Endothelial cell of umbilical vein (primary cell): Measurements from ENCODE around the gene DNAJC8. TPM values are rescaled to one million over a fixed set of nuclear protein-coding genes. Genes with fewer than 3 reads are reported as not detected.

Experiments
- BruUV-seq: library from RNA; stranded (reverse); fragments of 400-500 nt; replicated peaks from 2 replicates; lab custom pipeline; 2021; lab: Mats Ljungman, UMichigan
- CTCF ChIA-PET: fragments of 300-600, 350-600 bp; sonication (Branson Sonifier 250); formaldehyde crosslinking; loops from one replicate; lab custom pipeline; 2021; ENCODE audit warnings: antibody characterized with exemption, inconsistent platforms; lab: Charles Lee
- POLR2A ChIA-PET: fragments of 300-600, 350-600 bp; sonication (Branson Sonifier 250); formaldehyde crosslinking; loops from one replicate; lab custom pipeline; 2021; ENCODE audit warnings: antibody characterized with exemption, inconsistent platforms; lab: Charles Lee
- DNase-seq: peaks from one replicate; pipeline ENCODE4 v3.0.0-alpha.2; 2011; ENCODE audit warnings: low read depth, low spot score
- FAIRE-seq: peaks from 2 replicates; lab custom pipeline; 2011; peaks lifted over from hg19 to GRCh38; lab: Jason Lieb, UNC
- H2AFZ ChIP-seq: 2 replicates; pipeline ENCODE4 v1.6.0; 2012; ENCODE audit warnings: low read depth, low read length, control low read depth, inconsistent platforms
- H3K27ac ChIP-seq: 2 replicates; pipeline ENCODE4 v1.5.1; 2011; ENCODE audit warnings: low read depth, mild to moderate bottlenecking, control low read depth, low read length, moderate library complexity; ENCODE audit not compliant: insufficient read depth
- H3K27me3 ChIP-seq, 2 experiments: 2 replicates each; pipeline versions ENCODE4 v1.6.0 to v1.6.1; 2011; ENCODE audit warnings: low read length in 2 of 2, mixed read lengths in 1 of 2; ENCODE audit not compliant: control insufficient read depth in 2 of 2, insufficient read depth in 2 of 2
- H3K36me3 ChIP-seq, 2 experiments: 2 replicates in 1 of 2; 3 replicates in 1 of 2; pipeline ENCODE4 v1.5.1; 2011; ENCODE audit warnings: low read length in 2 of 2, mild to moderate bottlenecking in 1 of 2, moderate library complexity in 1 of 2; ENCODE audit not compliant: control insufficient read depth in 2 of 2, insufficient read depth in 2 of 2; ENCODE audit errors: extremely low read depth in 1 of 2
- H3K4me1 ChIP-seq: 3 replicates; pipeline ENCODE4 v1.5.1; 2011; ENCODE audit warnings: mild to moderate bottlenecking, low read length; ENCODE audit not compliant: control insufficient read depth, insufficient read depth; ENCODE audit errors: extremely low read depth
- H3K4me2 ChIP-seq: 2 replicates; pipeline ENCODE4 v1.6.1; 2011; ENCODE audit warnings: low read length, control low read depth, mixed read lengths; ENCODE audit not compliant: insufficient read depth
- H3K4me3 ChIP-seq, 3 experiments: fragments of 200-600 bp in 1 of 3; sonication (generic), shearing (Covaris generic) in 1 of 3; replicated peaks in 1 of 3; 2 replicates each; pipeline ENCODE4 v1.5.1; 2011 to 2016; ENCODE audit warnings: control low read depth in 3 of 3, low read length in 3 of 3, mild to moderate bottlenecking in 2 of 3, inconsistent platforms in 1 of 3, low read depth in 1 of 3, moderate library complexity in 1 of 3; ENCODE audit not compliant: insufficient read depth in 1 of 3
- H3K79me2 ChIP-seq: 2 replicates; pipeline ENCODE4 v1.6.0; 2012; ENCODE audit warnings: low read length, inconsistent platforms; ENCODE audit not compliant: control insufficient read depth, insufficient read depth
- H3K9ac ChIP-seq: replicated peaks from 2 replicates; pipeline ENCODE3; 2011; ENCODE audit warnings: low read length, control low read depth; ENCODE audit not compliant: insufficient read depth; ENCODE audit errors: extremely low read depth
- H3K9me1 ChIP-seq: replicated peaks from 3 replicates; pipeline ENCODE4 v1.6.0; 2011; ENCODE audit warnings: mild to moderate bottlenecking, low read length; ENCODE audit not compliant: control insufficient read depth, insufficient read depth; ENCODE audit errors: extremely low read depth
- H3K9me3 ChIP-seq: replicated peaks from 2 replicates; pipeline ENCODE4 v1.5.1; 2012; ENCODE audit warnings: low read length, inconsistent platforms; ENCODE audit not compliant: control insufficient read depth, insufficient read depth
- H4K20me1 ChIP-seq: replicated peaks from 2 replicates; pipeline ENCODE3; 2011; ENCODE audit warnings: mild to moderate bottlenecking, low read length; ENCODE audit not compliant: control insufficient read depth, insufficient read depth; ENCODE audit errors: extremely low read depth
- CTCF ChIP-seq, 2 donors: IDR thresholded peaks; 1 replicate in 1 of 2; 2 replicates in 1 of 2; pipeline ENCODE4 v1.5.1; 2011; ENCODE audit warnings: low read length in 2 of 2, mild to moderate bottlenecking in 2 of 2, moderate library complexity in 2 of 2, control low read depth in 1 of 2, inconsistent platforms in 1 of 2, low read depth in 1 of 2; ENCODE audit not compliant: insufficient read depth in 1 of 2; ENCODE audit errors: extremely low read depth in 1 of 2
- JUN ChIP-seq: IDR thresholded peaks from 2 replicates; pipeline ENCODE4 v1.6.1; 2011; ENCODE audit warnings: borderline replicate concordance, low read depth; ENCODE audit not compliant: insufficient read length, insufficient read depth
- MYC ChIP-seq: IDR thresholded peaks from one replicate; pipeline ENCODE4 v1.6.1; 2011; ENCODE audit warnings: mild to moderate bottlenecking, low read depth, low read length
- POLR2A ChIP-seq: IDR thresholded peaks from 2 replicates; pipeline ENCODE4 v1.6.1; 2012; ENCODE audit warnings: low read depth, mild to moderate bottlenecking, control low read depth, low read length
- dilution Hi-C: fragments of 300-500 bp; cut with MboI; formaldehyde crosslinking; loops from one replicate; pipeline ENCODE4 v1.15.0; 2019; ENCODE audit warnings: low sequenced_read_pairs; ENCODE audit not compliant: extremely low pct_ligation_motif_present
- intact Hi-C: fragments of 100-400 bp; cut with micrococcal nuclease; formaldehyde crosslinking; loops from one replicate; pipeline ENCODE4 v1.10.0; 2022
- polyA plus RNA-seq, 4 experiments: library from polyadenylated mRNA; depleted of rRNA in 3 of 4; stranded (reverse) in 3 of 4; unstranded in 1 of 4; fragments of >200 nt; gene quantifications; 2 replicates each; pipeline versions ENCODE4 v1.2.1 to v1.2.3, GENCODE V29; 2011 to 2012; ENCODE audit warnings: missing spikeins in 1 of 4
- total RNA-seq: library from RNA; stranded (reverse); gene quantifications from 2 replicates; pipeline ENCODE4 v1.2.3, GENCODE V29; 2021

DNAJC8 gene
- total and polyA plus RNA-seq, 2 donors (not counting 3 experiments of a cell fraction or from before 2014, with no cell fraction given), result 71.0 to 106 TPM

GRCh38 chr1:28196330-28196729 is 36.5 kb downstream of the DNAJC8 start:
- no peak overlapping the region for H3K4me2 ChIP-seq
- H4K20me1 ChIP-seq, result no peaks in the 10 kb centered on the region
- no peak overlapping the region for H3K27ac ChIP-seq
- no TSS peak for BruUV-seq
- intact Hi-C loops, result no loop called here
- H3K9ac ChIP-seq, result no peak overlapping the region
- no peak for DNase-seq
- CTCF ChIA-PET, result interaction anchor here (1.3 to 5.0 kb wide), 5 partner anchors 9 to 112 kb away, joined by 3 to 47 read pairs (median 9); no protein-coding TSS in a partner anchor
- no peaks in the 10 kb centered on the region for H3K4me1 ChIP-seq
- H3K79me2 ChIP-seq, result no peaks in the 10 kb centered on the region
- FAIRE-seq, result no peak
- dilution Hi-C loops, result no loop called here
- no peak for TF ChIP-seq MYC
- TF ChIP-seq POLR2A, result no peak
- no peak for TF ChIP-seq JUN
- POLR2A ChIA-PET, result no interaction called here
- no peaks in the 10 kb centered on the region for H3K27me3 ChIP-seq
- H3K9me3 ChIP-seq, result no peaks in the 10 kb centered on the region
- no peak overlapping the region for H3K4me3 ChIP-seq
- H2AFZ ChIP-seq, result no peak overlapping the region
- no peaks in the 10 kb centered on the region for H3K9me1 ChIP-seq
- H3K36me3 ChIP-seq, result peaks cover 11 to 19% of the 10 kb centered on the region in 2 experiments

DNA sequence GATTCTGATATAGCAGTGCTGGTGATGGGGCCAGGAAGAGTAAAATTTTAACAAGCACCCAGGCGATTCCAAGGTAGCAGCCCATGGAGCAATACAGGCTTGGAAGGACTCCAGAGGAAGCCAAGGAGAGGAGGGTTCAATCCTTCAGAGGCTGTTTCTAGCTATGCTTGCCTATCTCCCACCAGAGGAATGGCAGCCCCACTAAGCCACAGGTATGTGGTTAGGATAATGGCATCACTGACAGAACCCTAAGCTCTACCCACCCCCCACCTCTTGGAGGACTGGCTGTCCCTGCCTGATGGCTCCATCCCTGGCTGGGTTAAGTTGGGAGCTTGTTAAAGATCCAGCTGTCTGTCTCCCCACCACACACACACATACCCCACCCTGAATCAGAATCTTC is 37.0 kb downstream of the DNAJC8 start:
- no peaks in the 10 kb centered on the region for H3K27me3 ChIP-seq
- intact Hi-C loops (no loop called here), dilution Hi-C loops (no loop called here)
- DNase-seq, result no peak
- H3K9me3 ChIP-seq, result no peaks in the 10 kb centered on the region
- no peak overlapping the region for H2AFZ ChIP-seq
- CTCF ChIA-PET, result interaction anchor here (1.3 to 5.0 kb wide), 6 partner anchors 8 to 111 kb away, joined by 3 to 47 read pairs (median 6); no protein-coding TSS in a partner anchor
- BruUV-seq, result no TSS peak
- TF ChIP-seq CTCF (IDR thresholded peaks at IDR 0.05; ENCODE audit: extremely low read depth in 1 of 2, insufficient read depth in 1 of 2, low read depth in 1 of 2, low read length in 2 of 2) (no peak), JUN (no peak), MYC (no peak)
- no peak overlapping the region for H3K4me3 ChIP-seq
- H3K9me1 ChIP-seq, result no peaks in the 10 kb centered on the region
- POLR2A ChIA-PET, result no interaction called here
- FAIRE-seq, result no peak
- no peak overlapping the region for H3K4me2 ChIP-seq
- H3K79me2 ChIP-seq, result no peaks in the 10 kb centered on the region
- H3K9ac ChIP-seq, result no peak overlapping the region
- H3K27ac ChIP-seq, result no peak overlapping the region
- peaks cover 8 to 15% of the 10 kb centered on the region in 2 experiments for H3K36me3 ChIP-seq
- no peaks in the 10 kb centered on the region for H4K20me1 ChIP-seq
- peaks cover 2% of the 10 kb centered on the region for H3K4me1 ChIP-seq
